Esophagus squamous epithelium (tissue), 5 donors: ENCODE data around the gene KCTD2. TPM values are rescaled to one million over a fixed set of nuclear protein-coding genes. Genes with fewer than 3 reads are reported as not detected.

Experiments used
- DNase-seq: peaks from one replicate; lab custom pipeline; 2025; lab: John Stamatoyannopoulos, UW
- H3K27ac ChIP-seq, 4 donors: fragments of 200-600 bp; sonication (generic); one replicate each; pipeline ENCODE4 v1.5.1; 2016 to 2019; ENCODE audit warnings: mild to moderate bottlenecking in 1 of 4
- H3K27me3 ChIP-seq, 4 donors: fragments of 200-600 bp; sonication (generic); 1 replicate in 3 of 4; 2 replicates in 1 of 4; pipeline versions ENCODE4 v1.5.1 to v1.6.0; 2017 to 2021; ENCODE audit warnings: antibody characterized with exemption in 1 of 4
- H3K36me3 ChIP-seq, 3 donors: fragments of 200-600 bp; sonication (generic); one replicate each; pipeline ENCODE4 v1.5.1; 2016 to 2019
- H3K4me1 ChIP-seq, 3 donors: fragments of 200-600 bp; sonication (generic); one replicate each; pipeline ENCODE4 v1.5.1; 2017 to 2019
- H3K4me3 ChIP-seq, 4 donors: fragments of 200-600 bp; sonication (generic); 1 replicate in 3 of 4; 2 replicates in 1 of 4; pipeline ENCODE4 v1.5.1; 2016 to 2019; ENCODE audit warnings: mild to moderate bottlenecking in 2 of 4, moderate library complexity in 1 of 4
- H3K9me3 ChIP-seq, 3 donors: fragments of 200-600 bp; sonication (generic); one replicate each; pipeline ENCODE4 v1.5.1; 2016 to 2019
- CTCF ChIP-seq, 6 experiments: fragments of 450-650 bp in 4 of 6; fragments of 200-600 bp in 2 of 6; sonication (generic) in 2 of 6; IDR thresholded peaks; one replicate each; pipeline ENCODE4 v1.5.1; 2016 to 2019; ENCODE audit warnings: antibody characterized with exemption in 6 of 6, mild to moderate bottlenecking in 4 of 6, moderate library complexity in 4 of 6
- POLR2A ChIP-seq, 4 donors: fragments of 450-650 bp; IDR thresholded peaks; one replicate each; pipeline ENCODE4 v1.6.1; 2017; ENCODE audit warnings: antibody characterized with exemption in 4 of 4, mild to moderate bottlenecking in 4 of 4, moderate library complexity in 3 of 4
- WGBS, 2 donors: methylation state at CpG; one replicate each; pipeline ENCODE4 v1.1.5; 2018; 5-methylcytosine and 5-hydroxymethylcytosine counted together
- intact Hi-C: fragments of 100-400 bp; cut with DNase I; formaldehyde crosslinking; loops from one replicate; pipeline ENCODE4 v1.15.0; 2022
- total RNA-seq, 4 donors: library from RNA; depleted of rRNA; stranded (reverse); fragments of >200 nt; gene quantifications; one replicate each; pipeline ENCODE4 v1.1.0, GENCODE V29; 2016
- donor health status: DM: yes; HTN: yes; CAD: no.

The KCTD2 gene
- total RNA-seq, 4 donors from 2014 or later = 11.5 to 17.6 (median 14.2) TPM

GRCh38 chr17:75077496-75078283, 30.7 kb downstream of the KCTD2 start:
- 13% methylated on average over 3 of the region's 53 CpGs; no CpG with 5 or more reads in 1 of the 2 donors for WGBS, 2 donors
- Histone ChIP-seq H3K36me3 (no peaks in the 10 kb centered on the region), H3K27ac (peak overlapping the region; percentile 67 to 82 (median 74)), H3K27me3 (no peaks in the 10 kb centered on the region), H3K9me3 (no peaks in the 10 kb centered on the region), H3K4me3 (peak overlapping the region; percentile 21 to 66 (median 44)), H3K4me1 (peaks cover 17 to 45% (median 30%) of the 10 kb centered on the region in 3 donors)
- DNase-seq = no peak
- TF ChIP-seq POLR2A (IDR thresholded peaks at IDR 0.05) (peak in 1 of 4 donors; percentile 24), CTCF (IDR thresholded peaks at IDR 0.05) (peak in 2 of 6 experiments; percentile 6 to 21)
- intact Hi-C loops = no loop called here

- no peak for DNase-seq
- WGBS, 2 donors = 42 to 55% methylated on average over 5 to 10 of the region's 17 CpGs
- H3K4me1 ChIP-seq = peaks cover 17 to 44% (median 30%) of the 10 kb centered on the region in 3 donors
- no peak overlapping the region for H3K4me3 ChIP-seq
- no peaks in the 10 kb centered on the region for H3K27me3 ChIP-seq
- TF ChIP-seq CTCF (IDR thresholded peaks at IDR 0.05) (no peak), POLR2A (IDR thresholded peaks at IDR 0.05) (no peak)
- H3K9me3 ChIP-seq = no peaks in the 10 kb centered on the region
- intact Hi-C loops = no loop called here
- no peaks in the 10 kb centered on the region for H3K36me3 ChIP-seq
- H3K27ac ChIP-seq = peak overlapping the region in 3 of 4 donors; percentile 69 to 82 (median 78)
Measured at GRCh38 chr17:75078284-75079022, 31.4 kb downstream of the KCTD2 start.

GRCh38 chr17:75079023-75079373, 32.0 kb downstream of the KCTD2 start:
- peak in 1 of 6 experiments; percentile 11 for TF ChIP-seq CTCF (IDR thresholded peaks at IDR 0.05)
- TF ChIP-seq POLR2A (IDR thresholded peaks at IDR 0.05) = no peak
- no peak for DNase-seq
- Histone ChIP-seq H3K4me3 (no peak overlapping the region), H3K4me1 (peaks cover 17 to 44% (median 30%) of the 10 kb centered on the region in 3 donors), H3K27ac (no peak overlapping the region), H3K9me3 (no peaks in the 10 kb centered on the region), H3K27me3 (no peaks in the 10 kb centered on the region), H3K36me3 (no peaks in the 10 kb centered on the region)
- intact Hi-C loops = no loop called here
- no CpG with 5 or more reads among the region's 8 CpGs for WGBS, 2 donors

- intact Hi-C loops = no loop called here
- 85 to 87% methylated on average over 11 of the region's 13 CpGs for WGBS, 2 donors
- no peaks in the 10 kb centered on the region for H3K27me3 ChIP-seq
- peaks cover 17 to 60% (median 31%) of the 10 kb centered on the region in 3 donors for H3K4me1 ChIP-seq
- TF ChIP-seq CTCF (IDR thresholded peaks at IDR 0.05) (no peak), POLR2A (IDR thresholded peaks at IDR 0.05) (no peak)
- H3K9me3 ChIP-seq = no peaks in the 10 kb centered on the region
- H3K27ac ChIP-seq = no peak overlapping the region
- no peak overlapping the region for H3K4me3 ChIP-seq
- DNase-seq = no peak
- no peaks in the 10 kb centered on the region for H3K36me3 ChIP-seq
Measured at GRCh38 chr17:75081611-75082540, 34.9 kb downstream of the KCTD2 start.
